ENCODE data around the gene MAP4K5.
A peak's percentile ranks its signal among the peaks of the same experiment; 100 is the strongest.
"Not testable (repeated sequence)": the region's sequence is repeated elsewhere in the genome, so short reads cannot be mapped to it uniquely, and the experiment has no call there.

Gene MAP4K5

GRCh38 chr14:50531595-50532501 lies 521 bp downstream of the MAP4K5 start:
- DNase-seq (ENCODE audit: low read depth, low spot score) = no peak

GRCh38 chr14:50530794-50531365 lies 1.5 kb downstream of the MAP4K5 start:
- DNase-seq (ENCODE audit: low read depth, low spot score) = no peak

GRCh38 chr14:50530358-50530757 lies 2.0 kb downstream of the MAP4K5 start:
- DNase-seq (ENCODE audit: low read depth, low spot score) = no peak

- DNase-seq (ENCODE audit: low read depth, low spot score) = no peak
These were observed 2.8 kb downstream of the MAP4K5 start for GRCh38 chr14:50529288-50530179.

GRCh38 chr14:50528000-50528399 lies 4.4 kb downstream of the MAP4K5 start:
- DNase-seq (ENCODE audit: low read depth, low spot score) = no peak

- no peak for DNase-seq (ENCODE audit: low read depth, low spot score)
These were observed 7.4 kb downstream of the MAP4K5 start for GRCh38 chr14:50524731-50525515.

- DNase-seq (ENCODE audit: low read depth, low spot score) = no peak
These were observed 8.3 kb downstream of the MAP4K5 start for GRCh38 chr14:50524060-50524459.

- DNase-seq (ENCODE audit: low read depth, low spot score) = no peak
These were observed 8.9 kb downstream of the MAP4K5 start for GRCh38 chr14:50523271-50524041.

GRCh38 chr14:50521912-50522341 lies 10.4 kb downstream of the MAP4K5 start:
- no peak for DNase-seq (ENCODE audit: low read depth, low spot score)

GRCh38 chr14:50520947-50521815 lies 11.2 kb downstream of the MAP4K5 start:
- no peak for DNase-seq (ENCODE audit: low read depth, low spot score)

- DNase-seq (ENCODE audit: low read depth, low spot score) = no peak
These were observed 16.3 kb downstream of the MAP4K5 start for GRCh38 chr14:50516091-50516490.

- DNase-seq (ENCODE audit: low read depth, low spot score) = no peak
These were observed 19.9 kb downstream of the MAP4K5 start for GRCh38 chr14:50512463-50512862.

GRCh38 chr14:50510157-50510556 lies 22.2 kb downstream of the MAP4K5 start:
- DNase-seq (ENCODE audit: low read depth, low spot score) = no peak

GRCh38 chr14:50507078-50507477 lies 25.3 kb downstream of the MAP4K5 start:
- not testable (repeated sequence) for DNase-seq (ENCODE audit: low read depth, low spot score)

- DNase-seq (ENCODE audit: low read depth, low spot score) = peak; percentile 4
These were observed 30.7 kb downstream of the MAP4K5 start for GRCh38 chr14:50501642-50502041.

GRCh38 chr14:50497351-50497750 lies 35.0 kb downstream of the MAP4K5 start:
- DNase-seq (ENCODE audit: low read depth, low spot score) = no peak

GRCh38 chr14:50489851-50490250 lies 42.5 kb downstream of the MAP4K5 start:
- DNase-seq (ENCODE audit: low read depth, low spot score) = no peak

GRCh38 chr14:50488521-50488920 lies 43.8 kb downstream of the MAP4K5 start:
- DNase-seq (ENCODE audit: low read depth, low spot score) = no peak

GRCh38 chr14:50479041-50479440 lies 53.3 kb downstream of the MAP4K5 start:
- DNase-seq (ENCODE audit: low read depth, low spot score) = no peak

Data from smooth muscle cell of the brain vasculature (primary cell).